Stomach (tissue), 4 donors: ENCODE data around the gene NPAS1.

Experiments used
- CTCF ChIP-seq, 7 experiments: fragments of 450-650 bp in 4 of 7; fragments of 200-600 bp in 3 of 7; sonication (generic) in 3 of 7; IDR thresholded peaks; one replicate each; pipeline ENCODE4 v1.5.1; 2016 to 2019; ENCODE audit warnings: antibody characterized with exemption in 7 of 7, control low read depth in 2 of 7, mild to moderate bottlenecking in 1 of 7
- POLR2A ChIP-seq, 4 donors: fragments of 450-650 bp; IDR thresholded peaks; one replicate each; pipeline ENCODE4 v1.6.1; 2016; ENCODE audit warnings: antibody characterized with exemption in 4 of 4, control low read depth in 2 of 4, mild to moderate bottlenecking in 1 of 4, moderate library complexity in 1 of 4

DNA sequence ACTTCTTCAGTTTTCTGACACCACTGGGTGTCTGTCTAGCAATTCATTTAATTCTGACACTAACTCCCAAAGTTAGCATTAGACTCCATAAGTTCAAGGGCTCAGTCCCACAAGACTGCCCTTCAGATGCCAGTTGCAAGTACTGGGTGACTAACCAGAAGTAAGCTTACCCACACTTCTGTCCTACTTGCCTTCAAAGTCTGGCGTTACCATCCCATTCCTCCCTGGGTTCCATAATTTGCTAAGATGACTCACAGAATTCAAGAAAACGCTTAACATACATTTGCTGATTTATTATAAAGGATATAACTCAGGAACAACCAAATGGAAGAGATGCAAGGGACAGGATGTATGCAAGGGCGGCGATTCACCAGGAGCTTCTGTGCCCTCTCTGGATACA lies 45.5 kb upstream of the NPAS1 start:
- TF ChIP-seq CTCF (IDR thresholded peaks at IDR 0.05) (no peak), POLR2A (IDR thresholded peaks at IDR 0.05) (no peak)
